ENCODE results near the gene MED27.

The MED27 gene

DNA sequence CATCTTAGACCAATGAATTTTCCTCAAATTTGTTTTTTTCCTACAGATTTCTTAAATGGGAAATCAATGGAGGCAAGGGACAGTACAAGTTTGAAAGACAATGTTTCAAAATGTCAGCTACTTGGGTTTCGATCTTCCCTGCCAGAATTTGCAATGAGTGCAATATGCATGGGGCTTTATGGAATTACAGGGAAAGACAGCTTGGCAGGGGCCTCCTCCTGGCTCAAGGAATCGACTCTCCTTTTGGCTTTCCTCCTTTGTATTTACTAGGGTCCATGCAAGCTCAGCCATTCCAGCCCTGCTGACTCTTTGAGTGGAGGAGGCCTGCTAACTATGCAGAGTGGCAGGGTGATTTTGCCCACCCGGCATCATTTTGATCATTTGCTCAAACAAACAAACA is 63.2 kb downstream of the MED27 start:
- Histone ChIP-seq H3K27me3 (ENCODE audit: insufficient read depth, poor library complexity, severe bottlenecking) (no peaks in the 10 kb centered on the region), H3K4me3 (replicated peaks; ENCODE audit: insufficient read depth, low read length) (no peak overlapping the region), H3K27ac (replicated peaks) (no peak overlapping the region)
- no peak for TF ChIP-seq SPI1 (IDR thresholded peaks at IDR 0.05; ENCODE audit: borderline replicate concordance, low read depth)
- TF ChIP-seq GABPA (IDR thresholded peaks at IDR 0.05; ENCODE audit: low read depth): no peak
- no peak for TF ChIP-seq POLR2AphosphoS5 (IDR thresholded peaks at IDR 0.05; ENCODE audit: low read depth)
- TF ChIP-seq, protein P1, sequence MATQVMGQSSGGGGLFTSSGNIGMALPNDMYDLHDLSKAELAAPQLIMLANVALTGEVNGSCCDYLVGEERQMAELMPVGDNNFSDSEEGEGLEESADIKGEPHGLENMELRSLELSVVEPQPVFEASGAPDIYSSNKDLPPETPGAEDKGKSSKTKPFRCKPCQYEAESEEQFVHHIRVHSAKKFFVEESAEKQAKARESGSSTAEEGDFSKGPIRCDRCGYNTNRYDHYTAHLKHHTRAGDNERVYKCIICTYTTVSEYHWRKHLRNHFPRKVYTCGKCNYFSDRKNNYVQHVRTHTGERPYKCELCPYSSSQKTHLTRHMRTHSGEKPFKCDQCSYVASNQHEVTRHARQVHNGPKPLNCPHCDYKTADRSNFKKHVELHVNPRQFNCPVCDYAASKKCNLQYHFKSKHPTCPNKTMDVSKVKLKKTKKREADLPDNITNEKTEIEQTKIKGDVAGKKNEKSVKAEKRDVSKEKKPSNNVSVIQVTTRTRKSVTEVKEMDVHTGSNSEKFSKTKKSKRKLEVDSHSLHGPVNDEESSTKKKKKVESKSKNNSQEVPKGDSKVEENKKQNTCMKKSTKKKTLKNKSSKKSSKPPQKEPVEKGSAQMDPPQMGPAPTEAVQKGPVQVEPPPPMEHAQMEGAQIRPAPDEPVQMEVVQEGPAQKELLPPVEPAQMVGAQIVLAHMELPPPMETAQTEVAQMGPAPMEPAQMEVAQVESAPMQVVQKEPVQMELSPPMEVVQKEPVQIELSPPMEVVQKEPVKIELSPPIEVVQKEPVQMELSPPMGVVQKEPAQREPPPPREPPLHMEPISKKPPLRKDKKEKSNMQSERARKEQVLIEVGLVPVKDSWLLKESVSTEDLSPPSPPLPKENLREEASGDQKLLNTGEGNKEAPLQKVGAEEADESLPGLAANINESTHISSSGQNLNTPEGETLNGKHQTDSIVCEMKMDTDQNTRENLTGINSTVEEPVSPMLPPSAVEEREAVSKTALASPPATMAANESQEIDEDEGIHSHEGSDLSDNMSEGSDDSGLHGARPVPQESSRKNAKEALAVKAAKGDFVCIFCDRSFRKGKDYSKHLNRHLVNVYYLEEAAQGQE (IDR thresholded peaks at IDR 0.05; ENCODE audit: insufficient replicate concordance, low read depth): no peak
- TF ChIP-seq, protein P2, sequence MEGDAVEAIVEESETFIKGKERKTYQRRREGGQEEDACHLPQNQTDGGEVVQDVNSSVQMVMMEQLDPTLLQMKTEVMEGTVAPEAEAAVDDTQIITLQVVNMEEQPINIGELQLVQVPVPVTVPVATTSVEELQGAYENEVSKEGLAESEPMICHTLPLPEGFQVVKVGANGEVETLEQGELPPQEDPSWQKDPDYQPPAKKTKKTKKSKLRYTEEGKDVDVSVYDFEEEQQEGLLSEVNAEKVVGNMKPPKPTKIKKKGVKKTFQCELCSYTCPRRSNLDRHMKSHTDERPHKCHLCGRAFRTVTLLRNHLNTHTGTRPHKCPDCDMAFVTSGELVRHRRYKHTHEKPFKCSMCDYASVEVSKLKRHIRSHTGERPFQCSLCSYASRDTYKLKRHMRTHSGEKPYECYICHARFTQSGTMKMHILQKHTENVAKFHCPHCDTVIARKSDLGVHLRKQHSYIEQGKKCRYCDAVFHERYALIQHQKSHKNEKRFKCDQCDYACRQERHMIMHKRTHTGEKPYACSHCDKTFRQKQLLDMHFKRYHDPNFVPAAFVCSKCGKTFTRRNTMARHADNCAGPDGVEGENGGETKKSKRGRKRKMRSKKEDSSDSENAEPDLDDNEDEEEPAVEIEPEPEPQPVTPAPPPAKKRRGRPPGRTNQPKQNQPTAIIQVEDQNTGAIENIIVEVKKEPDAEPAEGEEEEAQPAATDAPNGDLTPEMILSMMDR (IDR thresholded peaks at IDR 0.05; ENCODE audit: insufficient read depth, low read length): no peak
- no peak for DNase-seq (ENCODE audit: low read depth in 1 of 2, low spot score in 1 of 2)

DNA sequence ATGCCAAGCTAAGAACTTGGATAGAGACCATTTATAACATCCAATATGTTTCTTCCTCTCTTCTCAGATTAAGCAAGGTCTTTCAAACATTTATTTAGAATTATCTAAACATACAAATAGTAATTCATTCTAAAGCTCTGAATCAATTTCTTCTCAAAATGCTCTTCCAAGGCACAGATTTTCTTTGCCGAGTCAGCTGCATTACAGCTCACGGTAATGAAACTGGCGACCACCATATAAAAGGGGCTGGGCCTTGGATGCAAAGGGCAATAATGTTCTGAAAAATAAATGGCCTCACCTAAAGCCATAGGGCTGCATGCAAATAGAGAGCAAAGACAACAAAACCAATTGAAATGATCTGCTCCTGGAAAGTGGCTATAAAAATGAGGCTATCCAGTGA is 63.8 kb downstream of the MED27 start:
- Histone ChIP-seq H3K27ac (replicated peaks) (no peak overlapping the region), H3K4me3 (replicated peaks; ENCODE audit: insufficient read depth, low read length) (no peak overlapping the region), H3K27me3 (ENCODE audit: insufficient read depth, poor library complexity, severe bottlenecking) (no peaks in the 10 kb centered on the region)
- DNase-seq (ENCODE audit: low read depth in 1 of 2, low spot score in 1 of 2): no peak
- no peak for TF ChIP-seq SPI1 (IDR thresholded peaks at IDR 0.05; ENCODE audit: borderline replicate concordance, low read depth)
- no peak for TF ChIP-seq POLR2AphosphoS5 (IDR thresholded peaks at IDR 0.05; ENCODE audit: low read depth)
- TF ChIP-seq, protein P2 (IDR thresholded peaks at IDR 0.05; ENCODE audit: insufficient read depth, low read length): no peak
- TF ChIP-seq GABPA (IDR thresholded peaks at IDR 0.05; ENCODE audit: low read depth): no peak
- TF ChIP-seq, protein P1 (IDR thresholded peaks at IDR 0.05; ENCODE audit: insufficient replicate concordance, low read depth): no peak

DNA sequence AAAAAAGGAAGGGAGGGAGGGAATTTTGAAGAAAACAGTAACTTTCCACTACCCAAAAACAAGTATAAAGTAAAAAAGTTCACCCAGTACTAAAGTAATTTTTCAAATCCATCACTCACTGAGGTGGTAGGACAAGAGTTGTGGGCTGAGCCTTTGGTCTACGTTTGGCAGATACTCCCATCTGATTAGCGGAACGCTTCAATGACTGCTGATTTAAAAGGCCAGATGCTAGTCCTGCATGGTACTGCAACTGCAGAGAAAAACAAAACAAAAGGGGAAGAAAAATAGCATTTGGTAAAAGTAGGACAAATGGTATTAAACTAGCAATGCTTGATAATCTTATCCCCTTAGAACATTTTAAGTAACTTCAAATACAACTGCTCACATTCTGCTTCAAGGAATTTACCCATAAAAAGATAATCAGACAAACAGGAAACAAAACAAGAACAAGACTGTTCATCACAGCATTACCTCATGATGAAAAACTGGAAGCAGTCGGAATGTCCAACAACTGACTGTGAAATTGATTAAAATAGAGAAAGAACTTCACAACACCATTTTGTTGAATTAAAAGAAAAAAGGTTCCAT is 65.4 kb downstream of the MED27 start:
- no peaks in the 10 kb centered on the region for H3K27me3 ChIP-seq (ENCODE audit: insufficient read depth, poor library complexity, severe bottlenecking)
- no peak overlapping the region for H3K27ac ChIP-seq (replicated peaks)
- TF ChIP-seq POLR2AphosphoS5 (IDR thresholded peaks at IDR 0.05; ENCODE audit: low read depth): no peak
- TF ChIP-seq, protein P1 (IDR thresholded peaks at IDR 0.05; ENCODE audit: insufficient replicate concordance, low read depth): no peak
- TF ChIP-seq, protein P2 (IDR thresholded peaks at IDR 0.05; ENCODE audit: insufficient read depth, low read length): no peak
- TF ChIP-seq GABPA (IDR thresholded peaks at IDR 0.05; ENCODE audit: low read depth): no peak
- TF ChIP-seq SPI1 (IDR thresholded peaks at IDR 0.05; ENCODE audit: borderline replicate concordance, low read depth): no peak
- no peak for DNase-seq (ENCODE audit: low read depth in 1 of 2, low spot score in 1 of 2)
- H3K4me3 ChIP-seq (replicated peaks; ENCODE audit: insufficient read depth, low read length): no peak overlapping the region

Data from HL-60 (cell line).